Activated gamma-delta T cell treated with Interleukin-2 at 50 U/mL for 16 hours (primary cell): Measurements from ENCODE around the gene KDM8.

Source experiments
- DNase-seq: peaks from one replicate; pipeline ENCODE4 v3.0.0-alpha.2; 2020

Gene KDM8

GRCh38 chr16:27218756-27219155 lies 15.4 kb downstream of the KDM8 start:
- DNase-seq, result no peak

GRCh38 chr16:27219161-27219560 lies 15.8 kb downstream of the KDM8 start:
- DNase-seq, result no peak

DNA sequence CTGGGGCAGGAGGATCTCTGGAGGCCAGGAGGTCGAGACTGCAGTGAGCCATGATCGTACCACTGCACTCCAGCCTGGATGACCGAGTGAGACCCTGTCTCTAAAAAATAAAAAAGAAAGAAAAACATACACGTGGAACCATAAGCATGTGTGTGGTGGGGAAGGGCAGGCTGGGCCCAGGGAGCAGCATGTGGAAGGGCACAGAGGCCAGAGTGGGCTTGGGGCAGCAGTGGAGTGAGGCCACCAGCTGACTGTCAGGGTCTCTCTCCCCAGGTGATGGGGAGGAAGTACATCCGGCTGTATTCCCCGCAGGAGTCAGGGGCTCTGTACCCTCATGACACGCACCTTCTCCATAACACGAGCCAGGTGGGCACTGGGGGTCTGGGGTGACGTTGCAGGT lies 16.8 kb downstream of the KDM8 start:
- no peak for DNase-seq

- no peak for DNase-seq
These were observed 17.2 kb downstream of the KDM8 start for GRCh38 chr16:27220527-27220926.

GRCh38 chr16:27220991-27221390 lies 17.7 kb downstream of the KDM8 start:
- DNase-seq, result no peak

- no peak for DNase-seq
These were observed 18.4 kb downstream of the KDM8 start for GRCh38 chr16:27221576-27222248.

DNA sequence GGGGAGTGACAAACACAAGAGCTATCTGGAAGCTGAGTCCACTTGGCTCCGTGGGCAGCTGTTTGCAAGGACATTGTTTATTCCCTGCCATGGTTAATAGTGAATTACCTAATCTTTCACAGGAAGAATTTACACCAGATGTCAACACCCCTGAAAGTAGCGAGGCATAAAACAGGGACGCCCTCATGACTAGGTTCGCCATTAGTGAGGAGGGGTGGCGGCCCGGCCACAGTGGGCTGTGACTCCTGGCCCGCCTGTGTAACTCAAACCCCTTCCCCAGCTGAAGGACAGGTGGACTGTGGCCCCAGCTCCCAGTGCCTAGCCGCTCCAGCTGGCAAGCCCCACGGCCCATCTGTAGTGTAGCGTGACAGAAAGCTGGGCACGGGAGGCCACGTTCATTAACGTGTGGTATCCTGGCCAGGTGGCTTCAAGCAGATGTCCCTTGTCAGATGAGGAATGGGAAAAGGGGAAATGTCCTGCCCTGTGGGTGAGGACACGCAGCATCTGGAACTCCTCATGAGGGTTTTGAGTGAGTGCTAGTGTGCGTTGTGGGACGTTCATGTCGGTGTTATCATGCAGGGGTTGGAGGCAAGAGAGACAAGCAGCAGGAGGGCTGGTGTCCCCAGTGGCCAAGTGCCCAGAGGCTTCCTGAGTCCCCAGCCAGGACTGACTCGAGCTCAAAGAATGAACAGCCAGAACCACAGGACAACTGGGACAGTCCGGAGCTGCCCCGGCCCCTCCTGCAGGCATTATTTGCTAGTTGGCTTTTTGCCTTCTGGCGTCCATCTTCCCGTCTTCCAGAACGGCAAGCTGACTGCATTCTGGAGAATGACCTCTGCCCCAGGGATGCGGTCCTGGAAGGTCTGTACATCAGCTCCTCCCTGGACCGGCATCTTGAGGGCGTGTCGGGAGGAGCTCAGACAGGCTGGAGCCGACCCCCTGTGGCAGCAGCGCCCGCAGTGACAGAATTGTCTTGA lies 19.2 kb downstream of the KDM8 start:
- DNase-seq, result no peak

DNA sequence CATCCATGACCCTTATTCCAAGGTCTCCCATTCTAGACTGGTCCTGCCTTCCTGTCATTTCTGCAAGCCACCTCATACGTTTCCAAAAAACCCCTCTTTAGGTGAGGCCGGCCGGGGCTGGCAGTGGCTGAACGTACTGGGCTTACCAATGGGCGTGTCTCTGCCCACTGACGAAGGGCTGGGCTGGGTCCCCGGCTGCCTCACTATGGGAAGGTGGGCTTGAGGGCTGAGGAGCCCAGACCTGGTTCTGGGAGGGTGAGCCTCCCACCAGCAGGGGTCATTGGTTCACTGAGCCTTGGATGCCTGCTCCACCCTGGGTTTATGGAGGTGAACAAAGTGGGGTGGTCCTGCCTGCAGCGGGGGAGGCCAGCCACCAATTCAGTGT lies 19.9 kb downstream of the KDM8 start:
- no peak for DNase-seq

- no peak for DNase-seq
These were observed 20.4 kb downstream of the KDM8 start for GRCh38 chr16:27223701-27224100.

DNA sequence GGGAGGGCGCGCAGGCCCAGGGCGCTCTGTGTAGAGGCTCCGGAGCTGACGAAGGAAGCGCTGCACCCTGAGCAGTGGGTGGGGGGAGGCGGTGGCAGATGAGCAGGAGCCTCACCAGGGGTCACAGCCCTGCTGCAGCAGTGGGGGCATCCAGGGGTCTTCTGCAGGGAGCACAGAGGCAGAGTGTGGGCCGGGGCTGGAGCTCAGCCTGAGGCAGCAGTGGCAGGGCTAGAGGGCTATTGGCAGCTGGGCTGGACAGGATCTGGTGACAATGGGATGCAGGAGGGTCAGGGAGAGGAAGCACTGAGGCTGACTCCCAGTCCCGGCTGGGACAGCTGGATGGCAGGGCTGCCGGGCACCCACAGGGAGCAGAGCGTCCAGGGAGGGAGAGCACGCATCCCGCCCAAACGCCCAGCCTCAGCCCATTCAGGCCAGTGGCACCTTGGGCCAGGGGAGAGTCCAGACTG lies 21.0 kb downstream of the KDM8 start:
- no peak for DNase-seq

DNA sequence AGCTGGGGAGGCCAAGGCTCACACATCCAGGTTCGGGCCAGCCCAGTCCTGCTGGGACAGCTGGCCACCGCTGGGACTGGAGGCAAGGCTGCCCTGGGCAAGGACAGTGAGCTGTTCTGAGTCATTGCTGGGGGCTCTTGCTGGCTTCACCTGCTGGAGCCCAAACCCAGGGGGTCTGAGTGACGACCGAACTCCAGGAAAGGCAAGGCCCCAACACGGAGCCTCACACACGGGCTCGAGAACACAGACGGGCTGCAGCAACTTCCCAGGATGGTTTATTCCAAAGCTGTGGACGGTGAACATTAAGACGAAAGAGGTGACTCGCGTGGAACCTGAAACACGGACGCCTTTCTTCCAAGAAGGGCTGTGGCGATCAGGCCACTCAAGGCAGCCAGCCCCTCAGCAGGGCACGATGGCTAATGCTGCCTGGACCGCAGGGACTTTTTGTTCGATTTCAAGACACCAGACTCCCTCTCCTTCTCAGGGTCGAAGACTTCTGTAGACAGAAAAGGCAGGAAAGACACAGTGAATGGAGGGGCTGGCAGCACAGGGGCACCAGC lies 21.5 kb downstream of the KDM8 start:
- no peak for DNase-seq

DNA sequence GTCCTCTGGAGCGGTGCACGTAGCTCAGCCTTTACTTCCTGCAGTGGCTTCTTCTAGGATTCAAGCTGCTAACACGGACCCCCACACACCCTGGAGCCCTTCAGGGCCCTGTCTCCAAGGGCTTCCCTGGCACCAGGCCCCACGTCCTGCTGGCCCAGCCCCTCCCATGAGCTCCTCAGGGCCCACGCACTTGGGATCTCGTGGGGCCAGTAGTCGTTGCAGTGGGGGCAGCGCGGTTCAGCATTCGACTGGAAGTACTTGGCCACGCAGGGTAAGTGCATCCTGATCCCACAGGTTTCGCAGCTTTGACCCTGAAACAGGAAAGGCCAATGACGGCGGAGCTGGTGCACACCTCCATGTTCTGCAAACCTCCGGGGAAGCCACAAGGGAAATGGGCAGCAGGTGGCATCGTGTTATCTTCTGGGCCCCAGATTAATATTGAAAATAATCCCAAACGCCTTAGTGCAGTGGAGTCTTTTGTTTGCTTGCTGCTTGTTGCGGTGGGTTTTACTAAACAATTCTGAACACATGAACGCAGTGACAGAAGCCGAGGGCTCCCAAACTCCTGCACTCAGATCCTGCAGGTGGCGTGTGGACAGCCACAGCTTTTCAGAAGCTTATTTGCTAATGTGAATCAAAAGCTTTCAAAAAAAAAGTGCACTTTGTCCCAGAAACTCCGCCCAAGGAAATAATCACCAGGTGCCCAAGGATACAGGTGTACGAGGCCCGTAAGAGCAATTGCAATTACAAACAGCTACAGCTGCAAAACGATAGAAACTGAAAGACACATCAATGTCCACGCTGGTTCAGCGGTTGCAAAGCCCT lies 22.4 kb downstream of the KDM8 start:
- no peak for DNase-seq

DNA sequence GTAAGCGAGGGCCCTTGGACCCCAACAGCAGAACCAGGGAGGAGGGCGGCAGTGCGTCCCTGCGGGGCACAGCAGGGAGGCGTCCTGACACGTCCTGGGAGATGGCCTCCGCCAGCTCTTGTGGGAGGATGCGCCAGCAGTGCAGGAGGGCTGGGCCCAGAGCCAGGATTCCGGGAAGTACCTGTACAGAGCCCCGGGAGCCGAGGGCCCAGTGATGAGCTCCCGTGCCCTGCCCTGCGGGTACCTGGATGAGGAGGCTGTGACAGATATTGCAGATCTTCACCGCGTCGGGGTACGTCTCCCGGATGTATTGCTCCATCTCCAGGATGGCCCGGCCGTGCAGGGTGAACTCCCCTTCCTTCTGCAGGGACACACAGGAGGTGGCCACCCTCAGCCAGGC lies 23.1 kb downstream of the KDM8 start:
- DNase-seq, result no peak

- no peak for DNase-seq
These were observed 23.8 kb downstream of the KDM8 start for GRCh38 chr16:27226976-27227705.

DNA sequence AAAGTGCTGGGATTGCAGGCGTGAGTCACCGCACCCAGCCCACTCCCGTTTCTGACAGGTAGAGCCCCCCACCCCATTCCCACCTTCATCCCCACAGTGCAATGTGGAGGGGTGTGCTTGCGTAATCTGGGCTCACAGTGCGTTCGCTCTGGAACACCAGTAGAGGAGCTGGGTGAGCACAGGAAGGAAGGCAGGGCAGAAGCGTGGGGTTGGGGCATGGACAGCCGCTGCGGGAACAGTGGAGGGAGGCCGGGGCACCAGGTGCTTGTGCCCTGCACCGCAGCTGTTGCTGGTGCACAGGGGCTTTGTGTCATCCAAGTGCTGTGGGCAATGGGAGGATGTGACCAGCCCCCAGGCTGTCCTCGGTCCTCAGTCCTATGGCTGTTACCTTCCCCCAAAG lies 24.7 kb downstream of the KDM8 start:
- DNase-seq, result no peak

- DNase-seq, result no peak
These were observed 25.5 kb downstream of the KDM8 start for GRCh38 chr16:27228621-27229501.

GRCh38 chr16:27229891-27230470 lies 26.7 kb downstream of the KDM8 start:
- no peak for DNase-seq

- DNase-seq, result peak; percentile 79
These were observed 27.3 kb downstream of the KDM8 start for GRCh38 chr16:27230562-27231001.

- no peak for DNase-seq
These were observed 28.4 kb downstream of the KDM8 start for GRCh38 chr16:27231692-27232060.

- no peak for DNase-seq
These were observed 29.0 kb downstream of the KDM8 start for GRCh38 chr16:27232061-27232900.
